ENCODE measurements around the gene CA10. TPM values are rescaled to one million over a fixed set of nuclear protein-coding genes. Genes with fewer than 3 reads are reported as not detected.

CA10 gene
- total RNA-seq, 2 donors from 2014 or later, result not detected

- DNase-seq (ENCODE audit: low spot score), result no peak
- H3K4me1 ChIP-seq, result no peaks in the 10 kb centered on the region
- no peak for TF ChIP-seq CTCF (IDR thresholded peaks at IDR 0.05)
- no peak overlapping the region for H3K27ac ChIP-seq
- no peak overlapping the region for H3K4me3 ChIP-seq
- H3K9me3 ChIP-seq, result no peaks in the 10 kb centered on the region
- H3K27me3 ChIP-seq, result no peaks in the 10 kb centered on the region
- no peaks in the 10 kb centered on the region for H3K36me3 ChIP-seq
Measured at GRCh38 chr17:52143542-52143941, 15.0 kb downstream of the CA10 start.

GRCh38 chr17:52140601-52141000 is 17.9 kb downstream of the CA10 start:
- TF ChIP-seq CTCF (IDR thresholded peaks at IDR 0.05), result no peak
- Histone ChIP-seq H3K9me3 (no peaks in the 10 kb centered on the region), H3K27ac (no peak overlapping the region), H3K4me1 (no peaks in the 10 kb centered on the region), H3K4me3 (no peak overlapping the region), H3K27me3 (no peaks in the 10 kb centered on the region), H3K36me3 (no peaks in the 10 kb centered on the region)
- no peak for DNase-seq (ENCODE audit: low spot score)

GRCh38 chr17:52138752-52139151 is 19.8 kb downstream of the CA10 start:
- Histone ChIP-seq H3K27me3 (no peaks in the 10 kb centered on the region), H3K4me3 (no peak overlapping the region), H3K4me1 (no peaks in the 10 kb centered on the region), H3K36me3 (no peaks in the 10 kb centered on the region), H3K9me3 (no peaks in the 10 kb centered on the region), H3K27ac (no peak overlapping the region)
- no peak for TF ChIP-seq CTCF (IDR thresholded peaks at IDR 0.05)
- DNase-seq (ENCODE audit: low spot score), result no peak

- no peak overlapping the region for H3K4me3 ChIP-seq
- no peaks in the 10 kb centered on the region for H3K27me3 ChIP-seq
- no peak for DNase-seq (ENCODE audit: low spot score)
- TF ChIP-seq CTCF (IDR thresholded peaks at IDR 0.05), result no peak
- no peak overlapping the region for H3K27ac ChIP-seq
- H3K4me1 ChIP-seq, result no peaks in the 10 kb centered on the region
- H3K9me3 ChIP-seq, result no peaks in the 10 kb centered on the region
- no peaks in the 10 kb centered on the region for H3K36me3 ChIP-seq
Measured at GRCh38 chr17:52138350-52138749, 20.2 kb downstream of the CA10 start.

GRCh38 chr17:52136166-52136565 is 22.3 kb downstream of the CA10 start:
- Histone ChIP-seq H3K36me3 (no peaks in the 10 kb centered on the region), H3K9me3 (no peaks in the 10 kb centered on the region), H3K27me3 (no peaks in the 10 kb centered on the region), H3K4me3 (no peak overlapping the region), H3K27ac (no peak overlapping the region), H3K4me1 (no peaks in the 10 kb centered on the region)
- DNase-seq (ENCODE audit: low spot score), result no peak
- TF ChIP-seq CTCF (IDR thresholded peaks at IDR 0.05), result no peak

GRCh38 chr17:52134641-52135040 is 23.9 kb downstream of the CA10 start:
- no peaks in the 10 kb centered on the region for H3K4me1 ChIP-seq
- H3K27me3 ChIP-seq, result no peaks in the 10 kb centered on the region
- DNase-seq (ENCODE audit: low spot score), result no peak
- no peaks in the 10 kb centered on the region for H3K9me3 ChIP-seq
- TF ChIP-seq CTCF (IDR thresholded peaks at IDR 0.05), result no peak
- H3K36me3 ChIP-seq, result no peaks in the 10 kb centered on the region
- no peak overlapping the region for H3K27ac ChIP-seq
- no peak overlapping the region for H3K4me3 ChIP-seq
